NCI-H446 treated with DMSO at 0.1 percent for 48 hours (cell line): ENCODE measurements around the gene SBF2.
"Not testable (repeated sequence)": the region's sequence is repeated elsewhere in the genome, so short reads cannot be mapped to it uniquely, and the experiment has no call there.

Experiments used
- DNase-seq: peaks from one replicate; lab custom pipeline; 2025; lab: John Stamatoyannopoulos, UW

The SBF2 gene

DNA sequence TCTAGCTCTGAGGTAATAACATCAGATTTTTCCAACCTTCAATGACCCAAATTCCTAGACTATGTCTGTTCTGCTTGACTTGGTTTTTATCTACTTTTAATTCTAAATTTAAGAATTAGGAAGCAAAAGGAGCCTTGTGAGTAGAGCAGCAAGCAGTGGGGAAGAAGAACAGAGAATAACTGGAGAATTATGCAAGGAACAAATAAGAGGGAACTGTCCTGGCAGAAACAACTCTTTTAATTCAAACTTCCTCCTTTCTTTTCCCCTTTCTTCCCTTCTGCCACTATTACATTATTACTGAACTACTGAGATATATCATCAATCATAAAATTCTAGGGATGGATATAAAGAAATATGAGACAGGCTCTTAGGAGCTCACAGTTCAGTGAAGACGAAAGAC, 276.1 kb downstream of the SBF2 start:
- no peak for DNase-seq

- DNase-seq = no peak
Measured at GRCh38 chr11:10017050-10017449, 277.0 kb downstream of the SBF2 start.

- no peak for DNase-seq
Measured at GRCh38 chr11:10012068-10012467, 282.0 kb downstream of the SBF2 start.

DNA sequence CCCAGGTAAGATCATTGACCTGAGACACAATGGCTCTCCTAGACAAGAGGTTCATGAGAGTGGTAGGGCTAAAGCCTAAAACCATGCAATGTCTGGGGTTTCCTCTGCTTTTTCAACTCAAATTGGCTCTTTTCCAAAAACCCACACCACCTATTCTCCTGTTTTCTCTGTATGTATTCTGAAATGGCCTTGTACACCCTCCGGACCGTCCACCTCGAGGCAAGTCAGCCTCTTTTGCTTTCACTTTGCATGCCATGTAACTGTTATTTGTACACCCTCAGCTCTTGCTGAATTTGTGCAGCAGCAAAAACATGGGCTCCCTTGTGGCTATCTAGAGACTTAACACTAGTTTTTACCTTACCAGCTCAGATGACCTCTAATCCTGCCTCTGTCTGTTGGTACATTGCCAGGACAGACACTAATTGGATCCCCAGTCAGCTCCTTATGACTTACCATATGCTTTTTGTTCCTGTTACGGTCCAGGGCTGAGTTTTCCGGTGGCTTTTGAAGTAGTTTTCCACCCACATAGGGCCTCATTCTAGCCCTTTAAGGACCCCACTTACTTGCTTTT, 288.0 kb downstream of the SBF2 start:
- no peak for DNase-seq

DNA sequence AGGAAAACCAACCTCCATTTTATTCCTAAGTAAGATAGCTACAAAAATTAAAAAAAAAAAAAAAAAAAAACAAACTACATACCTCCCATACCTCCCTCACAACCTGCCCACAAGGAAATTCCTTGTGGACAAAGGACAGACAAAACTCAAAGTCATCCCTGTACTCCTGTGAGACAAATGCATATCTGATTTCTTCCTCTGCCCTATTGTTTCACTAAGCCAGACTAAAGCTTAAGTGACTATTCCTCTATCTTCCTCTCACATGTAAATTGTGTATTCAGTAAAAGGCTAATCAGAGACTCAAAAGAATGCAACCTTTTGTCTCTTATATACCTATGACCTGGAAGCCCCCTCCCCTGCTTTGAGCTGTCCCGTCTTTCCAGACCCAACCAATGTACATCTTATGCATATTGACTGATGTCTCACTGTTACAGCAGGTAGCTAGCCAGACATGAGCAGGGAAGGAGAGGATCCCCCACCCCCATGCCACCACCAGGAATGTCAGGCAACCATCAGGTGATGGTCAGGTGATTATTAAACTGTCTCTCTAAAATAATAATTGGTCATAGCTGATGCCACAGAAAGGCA, 289.4 kb downstream of the SBF2 start:
- no peak for DNase-seq

DNA sequence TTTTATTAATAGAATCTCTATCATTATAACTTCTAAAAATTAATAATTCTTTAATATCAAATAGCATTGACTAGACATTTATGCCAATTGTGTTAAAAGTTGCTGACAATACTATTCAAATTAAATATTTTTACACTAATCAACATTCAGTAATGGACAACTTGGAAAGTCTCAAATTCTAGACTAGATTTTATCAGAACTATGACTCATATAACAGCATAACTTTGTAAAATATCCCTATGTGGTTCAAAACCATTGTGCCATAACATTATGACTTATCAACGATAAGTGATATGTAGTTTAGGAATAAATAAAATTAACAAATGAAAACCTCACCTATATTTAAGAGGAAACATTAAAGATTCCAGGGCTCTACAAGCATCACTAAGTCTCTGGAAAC, 291.8 kb downstream of the SBF2 start:
- no peak for DNase-seq

GRCh38 chr11:9992306-9992705, 301.7 kb downstream of the SBF2 start:
- no peak for DNase-seq

- DNase-seq = no peak
Measured at GRCh38 chr11:9990221-9990973, 303.6 kb downstream of the SBF2 start.

DNA sequence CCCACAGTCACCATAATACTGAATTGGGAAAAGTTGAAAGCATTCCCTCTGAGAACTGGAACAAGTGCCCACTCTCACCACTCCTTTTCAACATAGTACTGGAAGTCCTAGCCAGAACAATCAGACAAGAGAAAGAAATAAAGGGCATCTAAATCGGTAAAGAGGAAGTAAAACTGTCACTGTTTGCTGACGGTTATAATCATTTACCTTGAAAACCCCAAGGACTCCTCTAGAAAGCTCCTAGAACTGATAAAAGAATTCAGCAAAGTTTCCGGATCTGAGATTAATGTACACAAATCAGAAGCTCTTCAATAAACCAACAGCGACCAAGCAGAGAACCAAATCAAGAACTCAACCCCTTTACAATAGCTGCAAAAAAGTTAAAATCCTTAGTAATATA, 306.7 kb downstream of the SBF2 start:
- DNase-seq = not testable (repeated sequence)

GRCh38 chr11:9982796-9983579, 311.0 kb downstream of the SBF2 start:
- DNase-seq = peak; percentile 60

DNA sequence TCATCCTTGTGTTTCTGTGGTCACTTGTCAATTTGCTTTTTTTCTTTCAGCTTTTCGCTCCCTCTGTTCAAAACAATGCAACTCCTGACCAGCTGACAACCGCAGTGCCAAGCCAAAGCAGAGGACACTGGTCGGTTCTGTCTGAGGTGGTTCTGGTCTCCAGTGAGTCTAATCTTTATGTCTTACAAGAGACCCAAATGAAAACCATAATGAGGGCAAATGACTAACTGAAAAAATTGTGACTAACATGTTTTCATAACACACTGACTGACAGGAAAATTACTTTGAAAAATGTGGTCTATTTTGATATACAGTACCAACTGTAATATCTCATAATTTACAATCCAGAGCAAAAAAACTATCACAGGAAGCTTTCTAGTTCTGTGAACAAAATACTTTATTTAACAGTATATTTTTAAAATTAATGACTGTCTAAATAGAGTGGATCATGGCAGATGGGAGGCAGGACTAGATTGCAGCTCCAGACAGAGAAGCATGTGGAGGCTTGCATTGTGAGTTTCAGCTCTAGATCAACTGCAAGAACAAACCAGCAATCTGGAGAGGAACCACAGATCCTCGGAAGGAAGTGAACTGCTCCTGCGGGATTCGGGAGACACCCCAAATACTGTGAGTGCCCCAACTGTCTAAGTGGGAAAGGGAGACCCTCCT, 311.8 kb downstream of the SBF2 start:
- DNase-seq = peak; percentile 31

- DNase-seq = no peak
Measured at GRCh38 chr11:9980931-9981330, 313.1 kb downstream of the SBF2 start.

GRCh38 chr11:9977554-9977953, 316.5 kb downstream of the SBF2 start:
- no peak for DNase-seq

DNA sequence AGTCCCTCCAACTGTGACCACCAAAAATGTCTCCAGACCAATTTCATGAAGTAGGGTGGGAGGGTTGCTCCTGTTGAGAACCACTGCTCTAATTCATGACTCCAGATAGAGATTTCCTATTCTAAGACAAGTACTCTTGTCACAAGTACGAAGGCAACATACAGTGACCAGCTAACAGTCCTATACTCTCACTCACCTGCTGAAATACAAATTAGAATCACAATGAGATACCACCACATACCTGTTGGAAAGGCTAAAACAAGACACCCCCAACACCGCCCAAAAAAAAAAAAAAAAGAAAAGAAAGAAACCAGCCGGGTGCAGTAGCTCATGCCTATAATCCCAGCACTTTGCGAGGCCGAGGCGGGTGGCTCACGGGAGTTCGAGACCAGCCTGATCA, 319.6 kb downstream of the SBF2 start:
- DNase-seq = no peak

GRCh38 chr11:9973921-9974320, 320.1 kb downstream of the SBF2 start:
- DNase-seq = no peak

DNA sequence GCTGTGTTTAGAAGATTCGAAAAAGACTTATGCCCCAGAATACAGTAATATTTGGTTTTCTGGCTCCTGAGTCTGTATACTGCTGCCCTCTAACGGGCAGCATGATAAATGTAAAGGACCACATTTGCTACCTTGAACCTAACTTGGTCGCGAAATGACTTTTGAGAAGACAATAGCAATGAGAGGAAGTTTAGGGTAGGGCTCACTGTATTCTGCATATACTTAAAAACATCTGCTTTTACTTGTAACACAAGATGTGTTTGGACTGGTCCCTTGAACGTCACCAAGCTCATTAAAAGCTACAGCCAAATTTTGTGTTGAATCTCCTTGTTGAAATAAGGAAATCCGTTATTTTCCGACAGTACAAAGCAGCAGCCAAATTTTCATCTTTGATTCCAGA, 321.0 kb downstream of the SBF2 start:
- peak; percentile 13 for DNase-seq

GRCh38 chr11:9971894-9972293, 322.1 kb downstream of the SBF2 start:
- no peak for DNase-seq

DNA sequence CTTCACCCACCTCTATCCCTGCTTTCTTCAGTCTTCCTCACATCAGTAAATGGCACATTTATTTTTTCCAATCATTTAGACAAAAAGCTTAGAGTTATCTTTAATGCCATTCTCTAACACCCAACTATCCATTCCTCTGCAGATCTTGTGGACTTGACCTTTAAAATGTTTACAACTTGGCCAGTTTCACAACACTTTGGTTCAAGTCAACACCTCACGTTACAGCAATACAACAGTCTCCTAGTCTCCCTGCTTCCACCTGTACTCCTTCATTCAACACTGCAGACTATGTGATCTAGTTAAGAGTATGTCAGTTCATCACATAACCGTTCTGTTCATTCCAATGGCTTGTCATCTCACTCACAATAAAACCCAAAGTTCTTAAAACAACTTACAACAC, 325.0 kb downstream of the SBF2 start:
- DNase-seq = no peak

- no peak for DNase-seq
Measured at GRCh38 chr11:9962722-9963121, 331.3 kb downstream of the SBF2 start.

GRCh38 chr11:9957072-9957471, 336.9 kb downstream of the SBF2 start:
- no peak for DNase-seq

GRCh38 chr11:9956483-9956882, 337.5 kb downstream of the SBF2 start:
- no peak for DNase-seq

DNA sequence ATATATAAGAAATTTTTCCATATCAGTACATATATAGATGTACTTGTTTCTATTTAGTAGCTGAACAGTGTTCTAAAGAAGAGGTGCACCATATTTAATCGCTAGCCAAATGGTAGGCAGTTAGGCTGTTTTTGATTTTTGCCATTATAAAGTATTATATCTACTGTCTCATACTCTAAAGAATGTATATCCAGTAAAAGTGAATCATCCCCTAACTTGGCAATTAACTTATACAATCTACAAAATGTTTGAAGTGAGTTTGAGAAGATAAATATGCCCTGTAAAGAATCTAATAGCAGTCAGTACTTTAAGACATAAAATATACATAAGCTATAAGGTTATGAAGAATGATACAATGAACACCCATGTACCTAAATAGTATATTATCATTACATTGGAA, 338.6 kb downstream of the SBF2 start:
- DNase-seq = no peak
